ENCODE results near the gene TOP3A.

Gene TOP3A

DNA sequence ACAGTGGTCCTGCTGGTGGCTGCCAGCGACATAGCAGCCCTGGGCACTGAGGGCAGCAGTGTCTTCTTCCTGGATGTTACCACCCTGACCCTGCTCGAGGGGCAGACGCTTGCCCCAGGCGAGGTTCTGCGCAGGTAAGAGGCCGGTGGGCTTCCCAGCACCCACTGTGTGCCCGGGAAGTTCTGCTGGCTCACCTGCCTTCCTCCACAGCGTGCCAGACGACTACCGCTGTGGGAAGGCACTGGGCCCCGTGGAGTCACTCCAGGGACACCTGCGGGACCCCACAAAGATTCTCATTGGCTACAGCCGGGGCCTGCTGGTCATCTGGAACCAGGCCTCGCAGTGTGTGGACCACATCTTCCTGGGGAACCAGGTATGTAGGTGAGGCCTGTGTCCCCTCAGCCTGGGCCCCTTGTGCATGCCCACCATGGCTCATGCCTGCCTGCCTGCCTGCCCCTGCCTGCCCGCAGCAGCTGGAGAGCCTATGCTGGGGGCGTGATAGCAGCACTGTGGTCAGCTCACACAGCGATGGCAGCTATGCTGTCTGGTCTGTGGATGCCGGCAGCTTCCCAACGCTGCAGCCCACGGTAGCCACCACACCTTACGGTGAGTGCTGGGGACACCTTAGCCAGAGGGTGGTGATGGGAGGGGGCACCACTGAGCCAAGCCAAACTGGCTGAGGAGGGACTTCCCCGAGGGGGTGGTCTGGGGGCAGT lies 80.8 kb downstream of the TOP3A start:
- no peak for DNase-seq (ENCODE audit: low spot score)

DNA sequence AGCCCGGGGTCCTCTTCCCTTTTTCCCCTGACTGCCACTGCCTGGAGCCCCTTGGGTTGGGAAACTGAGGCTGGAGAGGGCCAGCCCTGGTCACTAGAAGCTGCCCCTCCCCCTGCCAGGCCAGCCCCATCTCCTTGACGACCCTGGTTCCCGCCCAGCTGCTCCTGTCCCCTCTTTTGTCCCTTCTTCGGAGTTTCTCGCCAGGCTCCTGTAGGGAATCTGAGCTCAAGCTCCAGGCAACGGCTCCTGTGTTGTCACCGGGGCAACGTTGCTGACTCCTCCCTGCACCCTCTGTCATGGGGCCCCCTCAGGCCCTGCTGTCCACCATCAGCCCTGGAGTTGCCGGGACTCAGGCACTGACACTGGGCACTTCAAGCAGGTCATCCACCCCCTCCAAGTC lies 83.6 kb downstream of the TOP3A start:
- DNase-seq (ENCODE audit: low spot score) = no peak

GRCh38 chr17:18230288-18231141 lies 84.3 kb downstream of the TOP3A start:
- DNase-seq (ENCODE audit: low spot score) = no peak

GRCh38 chr17:18229771-18230170 lies 85.0 kb downstream of the TOP3A start:
- no peak for DNase-seq (ENCODE audit: low spot score)

DNA sequence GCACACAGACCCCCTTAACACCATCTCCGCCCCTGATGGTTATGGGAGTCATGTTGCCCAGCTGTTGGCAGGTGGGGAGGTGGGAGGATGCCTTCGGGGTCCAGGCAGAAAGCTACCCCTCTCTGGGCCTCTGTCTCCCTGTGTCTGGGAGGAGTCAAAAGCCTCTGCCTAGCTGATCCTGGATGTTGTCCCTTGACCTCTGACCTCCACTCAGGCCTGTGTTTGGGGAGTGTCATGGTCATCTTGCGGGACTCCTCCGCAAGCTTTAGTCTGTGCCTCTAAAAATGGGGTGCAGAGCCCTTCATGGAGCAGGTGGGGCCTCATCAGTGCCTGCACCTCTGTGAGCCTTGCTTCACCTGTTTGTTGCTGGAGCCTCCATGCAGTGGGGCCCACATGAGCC lies 85.5 kb downstream of the TOP3A start:
- DNase-seq (ENCODE audit: low spot score) = no peak

DNA sequence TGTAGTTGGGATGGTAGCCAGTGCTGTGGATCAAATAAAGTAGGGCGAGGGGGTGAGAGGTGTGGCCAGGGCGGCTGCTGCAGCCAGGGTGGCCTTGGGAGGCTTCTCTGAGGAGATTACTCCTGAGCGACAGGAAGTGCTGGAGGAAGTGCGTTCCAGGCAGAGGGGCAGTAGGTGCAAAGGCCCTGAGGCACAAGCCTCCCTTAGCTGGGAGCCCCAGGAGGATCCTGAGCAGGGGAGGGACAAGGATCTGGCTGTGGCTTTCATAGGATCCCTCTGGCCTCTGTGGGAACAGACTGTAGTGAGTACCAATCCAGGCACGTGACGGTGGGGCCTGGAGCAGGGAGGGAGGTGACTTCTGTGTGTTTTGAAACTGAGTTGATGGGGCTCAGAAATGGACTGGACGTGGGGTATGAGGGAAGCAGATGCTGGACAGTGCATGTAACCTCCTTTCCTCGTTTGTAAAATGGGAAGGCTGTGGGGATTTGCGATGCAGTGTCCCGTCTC lies 86.6 kb downstream of the TOP3A start:
- no peak for DNase-seq (ENCODE audit: low spot score)

DNA sequence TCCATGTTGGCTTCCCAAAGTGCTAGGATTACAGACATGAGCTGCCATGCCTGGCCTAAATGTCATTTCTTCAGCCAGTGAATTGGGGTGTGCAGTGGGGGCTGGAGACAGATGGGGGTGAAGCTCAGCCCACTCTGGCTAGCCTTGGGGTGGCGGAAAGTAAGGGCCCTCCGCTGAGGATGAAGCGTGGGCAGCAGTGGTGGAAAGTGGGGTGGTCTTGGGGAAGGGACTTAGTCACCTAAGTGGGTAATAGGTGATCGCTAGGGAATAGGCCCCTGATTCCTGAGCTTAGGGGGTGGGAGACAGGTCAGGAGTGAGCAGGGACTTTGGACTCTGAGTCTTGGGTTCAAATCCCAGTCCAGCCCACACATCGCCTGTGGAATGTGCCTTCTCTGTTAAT lies 87.2 kb downstream of the TOP3A start:
- no peak for DNase-seq (ENCODE audit: low spot score)

DNA sequence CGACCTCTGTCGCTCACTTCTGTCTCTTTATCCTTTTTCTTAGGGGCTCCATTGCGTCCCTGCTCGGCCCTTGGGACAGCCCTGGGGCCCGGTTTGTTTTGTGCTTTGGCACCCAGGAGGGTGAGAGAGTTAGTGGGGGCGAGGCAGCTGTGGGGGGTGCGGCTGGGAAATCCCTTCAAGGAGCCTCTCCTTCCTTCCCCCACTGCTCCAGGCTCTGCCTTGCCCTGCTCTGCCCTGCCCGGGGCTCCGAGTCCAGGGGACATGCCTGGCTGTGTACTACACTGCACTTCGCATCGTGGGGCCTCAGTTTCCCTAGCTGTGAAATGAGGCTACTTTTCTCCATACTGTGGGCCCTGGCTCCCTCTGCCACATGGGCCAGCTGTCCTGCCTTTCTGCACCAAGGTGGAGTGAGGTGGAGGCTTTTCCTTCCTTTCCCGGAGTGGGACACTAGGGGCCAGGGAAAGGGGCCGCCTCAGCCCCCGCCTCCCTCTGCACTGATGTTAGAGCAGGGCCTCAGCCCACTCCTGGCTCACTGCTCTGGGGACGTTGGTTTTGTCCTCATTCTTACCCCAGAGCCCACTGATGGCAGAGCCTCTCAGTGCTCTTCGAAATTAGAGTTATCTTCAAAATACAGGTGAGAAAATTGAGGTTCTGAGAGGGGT lies 88.4 kb downstream of the TOP3A start:
- no peak for DNase-seq (ENCODE audit: low spot score)

GRCh38 chr17:18225642-18226283 lies 89.0 kb downstream of the TOP3A start:
- DNase-seq (ENCODE audit: low spot score) = no peak

DNA sequence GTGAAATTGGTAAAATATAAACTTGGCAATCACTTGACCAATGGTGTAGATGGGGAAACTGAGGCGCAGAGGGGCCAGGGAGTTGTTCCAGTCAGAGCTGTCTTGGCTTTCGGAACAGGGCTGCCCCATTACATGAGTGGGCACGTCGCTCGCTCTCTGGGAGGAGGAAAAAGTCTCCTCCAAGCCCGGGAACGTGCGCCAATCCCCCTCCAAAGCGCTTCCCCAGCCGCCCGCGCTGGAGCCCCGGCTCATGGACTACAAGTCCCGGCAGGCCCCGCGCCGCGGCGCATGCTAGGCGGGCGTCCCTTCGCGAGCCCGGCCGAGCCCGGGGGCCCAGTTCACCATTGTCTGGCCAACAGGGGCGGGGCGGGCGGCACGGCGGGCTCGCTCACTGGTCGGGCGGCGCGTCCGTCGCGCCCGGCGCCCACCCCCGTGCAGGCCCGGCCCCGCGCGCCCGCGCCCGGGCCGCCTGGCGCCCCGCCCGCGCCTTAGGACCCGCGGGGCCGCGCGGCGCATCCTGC lies 89.6 kb downstream of the TOP3A start, which contains the start of gene LLGL1:
LLGL1 (plus strand) TSS at position 515 of the 521 bp plus-strand sequence. CDS start 48 bp downstream, outside the sequence.
- DNase-seq (ENCODE audit: low spot score) = peak; percentile 95

DNA sequence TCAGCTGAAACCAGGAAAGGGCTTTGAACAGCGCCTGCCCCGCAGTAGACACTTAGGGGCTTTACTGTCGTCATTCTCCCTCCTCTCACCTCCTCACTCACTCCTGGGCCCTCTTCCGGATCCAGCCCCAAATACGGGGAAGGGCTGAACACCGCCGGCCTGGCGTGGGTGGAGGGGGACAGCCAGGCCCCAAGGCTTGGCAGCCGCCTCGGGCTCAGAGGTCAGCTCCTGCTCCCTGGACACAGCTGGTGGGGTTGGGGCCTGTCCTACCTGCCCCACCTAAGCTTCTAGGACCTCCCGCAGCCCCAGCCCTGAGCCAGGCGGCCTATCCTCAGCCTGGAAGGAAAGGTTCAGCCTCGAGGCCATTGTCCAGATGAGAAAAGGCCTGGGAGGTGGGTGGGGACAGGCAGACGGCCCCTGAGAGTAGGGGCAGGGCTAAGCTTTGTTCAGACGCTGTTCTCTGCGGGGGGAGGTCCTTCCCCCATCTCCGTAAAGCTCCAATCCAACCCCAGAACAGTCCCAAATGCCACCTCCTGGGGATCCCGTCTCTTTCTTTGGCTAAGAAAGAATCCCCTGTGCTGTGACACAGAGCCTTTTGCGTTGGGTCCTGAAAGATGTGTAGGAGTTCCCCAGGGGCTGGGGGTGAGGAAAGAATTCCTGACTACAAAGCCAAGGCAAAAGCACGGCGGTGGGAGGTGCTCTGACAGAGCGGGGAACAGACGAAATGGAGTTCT lies 90.2 kb downstream of the TOP3A start:
- DNase-seq (ENCODE audit: low spot score) = no peak

- no peak for DNase-seq (ENCODE audit: low spot score)
These were observed 90.8 kb downstream of the TOP3A start for GRCh38 chr17:18224053-18224386.
